HG03469 (cell line): ENCODE data around the gene TBC1D22A.

Experiments
- ATAC-seq: cut with Tn5 transposase; IDR thresholded peaks from one replicate; pipeline ENCODE4 v1.9.1; 2021; ENCODE audit warnings: mild to moderate bottlenecking, moderate library complexity, moderate number of reproducible peaks; ENCODE audit not compliant: unreplicated experiment

Gene TBC1D22A

DNA sequence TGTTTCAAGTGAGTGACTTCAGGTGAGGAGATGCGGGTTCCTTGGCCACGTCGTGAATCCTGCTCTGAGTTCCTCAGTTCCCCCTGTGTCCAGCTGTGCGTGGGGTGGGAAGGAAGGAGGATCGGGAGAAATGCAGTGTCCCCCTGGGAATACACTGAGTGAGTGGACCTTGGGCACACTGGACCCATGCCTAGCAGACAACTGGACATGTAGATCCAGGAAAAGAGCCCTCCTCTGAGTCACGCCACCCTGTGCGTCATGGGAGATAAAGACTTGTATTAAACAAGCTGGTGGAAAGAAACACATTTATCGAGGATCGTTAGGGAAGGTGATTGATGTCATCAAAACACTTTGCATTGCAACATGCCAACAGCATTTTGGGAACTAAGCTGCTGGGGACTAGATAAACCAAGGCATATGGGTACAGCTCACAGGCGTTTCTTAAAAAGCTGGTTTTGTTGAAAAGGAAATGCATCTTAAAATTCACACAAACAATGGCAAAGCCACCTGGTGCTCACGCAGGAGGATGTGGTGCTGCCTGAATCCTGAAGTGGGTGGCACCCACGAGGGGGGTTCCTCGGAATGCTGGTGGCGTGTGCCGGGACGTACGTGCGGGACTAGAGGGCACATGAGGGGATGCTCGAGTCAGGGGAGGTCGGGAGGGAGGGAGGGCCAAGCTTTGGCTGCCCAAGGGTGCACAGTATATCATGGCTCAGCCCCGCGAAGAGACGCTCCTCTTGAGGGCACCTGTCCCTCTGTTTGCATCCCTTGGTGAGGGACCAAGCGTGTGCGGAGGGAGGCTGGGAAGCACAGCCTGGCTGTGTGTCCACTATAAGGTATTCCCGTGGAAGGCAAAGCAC, 303.5 kb downstream of the TBC1D22A start:
- no peak for ATAC-seq

DNA sequence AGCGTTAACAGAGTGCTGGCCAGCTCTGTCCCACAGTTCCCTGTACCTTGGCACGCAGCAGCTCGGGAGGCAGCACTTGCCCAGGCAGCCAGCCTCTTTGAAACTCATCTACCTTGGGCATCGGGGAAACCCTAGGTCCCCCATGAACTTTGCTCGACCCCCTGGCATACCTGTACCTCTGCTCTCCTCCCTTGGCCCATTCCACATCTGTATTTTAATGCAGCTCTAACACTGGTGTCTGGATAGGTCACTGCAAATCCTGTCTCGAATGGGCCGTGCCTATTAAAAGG, 304.1 kb downstream of the TBC1D22A start:
- ATAC-seq, result no peak

DNA sequence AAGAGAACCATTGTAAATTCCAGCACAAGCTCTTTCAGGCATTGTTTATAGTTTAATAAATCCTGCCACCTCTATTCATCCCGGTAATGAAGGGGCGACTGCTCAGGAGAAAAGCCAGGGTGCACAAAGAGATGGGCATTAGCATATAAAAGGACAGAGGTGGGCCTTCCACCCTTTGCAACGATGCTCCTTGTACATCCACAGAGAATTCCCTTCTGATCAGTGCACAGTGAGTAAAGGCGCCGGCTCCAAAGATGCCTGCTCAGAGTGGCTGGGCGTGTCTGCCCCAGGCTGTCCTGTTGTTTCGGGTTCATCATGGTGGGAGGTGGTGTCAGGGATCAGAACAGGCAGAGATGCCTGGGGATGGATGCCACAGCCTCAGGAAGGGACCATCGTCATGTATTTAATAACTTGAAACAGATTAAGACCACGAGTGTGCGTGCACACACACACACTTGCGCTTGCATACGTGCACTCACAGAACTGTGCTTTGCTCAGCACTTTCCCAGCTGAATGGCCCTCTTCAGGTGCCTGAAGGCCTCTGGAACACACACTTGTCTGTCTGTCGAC, 305.0 kb downstream of the TBC1D22A start:
- ATAC-seq, result no peak

DNA sequence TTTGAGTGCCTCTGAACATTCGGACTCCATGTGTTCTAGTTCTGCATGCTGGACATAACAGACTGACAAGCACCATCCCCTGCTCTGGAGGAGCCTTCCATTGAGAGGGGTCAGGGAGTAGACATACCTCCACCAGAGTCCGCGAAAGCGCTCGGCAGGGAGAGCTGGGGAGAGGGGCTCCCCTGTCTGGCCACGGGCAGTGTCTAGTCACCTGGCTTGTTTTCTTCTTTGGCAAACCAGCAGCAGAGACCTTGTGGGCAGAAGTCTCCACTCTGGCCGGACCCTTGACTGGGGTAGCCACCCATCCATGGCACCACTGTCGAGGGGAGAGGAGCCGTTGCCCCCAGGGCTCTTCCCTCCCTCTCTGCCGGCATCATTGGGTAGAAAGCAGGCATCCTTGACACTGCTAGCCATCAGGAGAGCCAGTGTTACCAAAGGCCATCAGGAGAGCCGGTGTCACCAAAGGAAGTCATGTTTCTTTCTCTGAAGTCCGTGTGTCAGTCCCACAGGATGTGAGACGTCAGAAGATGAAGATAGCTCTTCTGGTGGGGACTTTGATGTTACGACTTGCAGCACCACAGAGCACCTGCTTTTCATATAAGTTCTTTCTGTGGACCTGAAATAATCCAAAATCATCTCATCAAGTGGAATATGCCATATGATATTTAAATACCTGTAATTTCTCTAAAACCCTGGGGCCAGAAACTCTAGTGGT, 305.6 kb downstream of the TBC1D22A start:
- no peak for ATAC-seq

DNA sequence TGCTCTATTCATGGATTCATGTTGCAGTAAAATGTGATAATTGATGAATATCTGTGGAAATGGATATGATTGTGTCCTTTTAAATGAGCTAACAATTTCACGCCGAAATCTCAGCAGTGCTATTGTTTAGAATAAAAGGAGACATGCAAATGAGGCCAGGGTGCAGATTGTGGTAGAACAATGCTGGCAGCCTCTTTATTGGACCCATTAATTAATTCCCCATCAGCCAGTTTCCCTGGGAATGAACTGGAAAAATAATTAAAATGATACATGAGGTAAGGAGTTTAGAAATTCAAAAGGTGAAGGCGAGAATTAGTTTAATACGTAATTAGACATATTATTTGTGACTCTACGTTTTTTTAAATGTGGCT, 306.2 kb downstream of the TBC1D22A start:
- no peak for ATAC-seq

DNA sequence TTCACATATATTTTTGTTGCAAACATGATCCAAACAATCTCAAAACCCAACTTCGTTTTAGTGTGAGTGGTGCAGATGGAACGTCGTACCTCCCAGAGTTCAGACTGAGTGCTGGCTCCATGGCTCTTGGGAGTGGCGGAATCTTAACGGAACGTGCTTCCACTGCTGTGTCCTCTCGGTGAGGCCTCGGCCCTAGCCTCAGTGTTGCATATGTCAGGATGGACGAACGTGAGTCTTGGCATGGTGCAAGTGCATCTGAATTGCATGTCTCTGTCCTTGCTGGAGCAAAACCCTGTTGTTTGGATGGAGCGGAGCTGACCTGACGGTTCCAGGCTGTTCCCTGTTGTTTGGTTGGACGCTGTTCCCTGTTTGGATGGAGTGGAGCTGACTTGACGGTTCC, 306.8 kb downstream of the TBC1D22A start:
- ATAC-seq, result no peak

DNA sequence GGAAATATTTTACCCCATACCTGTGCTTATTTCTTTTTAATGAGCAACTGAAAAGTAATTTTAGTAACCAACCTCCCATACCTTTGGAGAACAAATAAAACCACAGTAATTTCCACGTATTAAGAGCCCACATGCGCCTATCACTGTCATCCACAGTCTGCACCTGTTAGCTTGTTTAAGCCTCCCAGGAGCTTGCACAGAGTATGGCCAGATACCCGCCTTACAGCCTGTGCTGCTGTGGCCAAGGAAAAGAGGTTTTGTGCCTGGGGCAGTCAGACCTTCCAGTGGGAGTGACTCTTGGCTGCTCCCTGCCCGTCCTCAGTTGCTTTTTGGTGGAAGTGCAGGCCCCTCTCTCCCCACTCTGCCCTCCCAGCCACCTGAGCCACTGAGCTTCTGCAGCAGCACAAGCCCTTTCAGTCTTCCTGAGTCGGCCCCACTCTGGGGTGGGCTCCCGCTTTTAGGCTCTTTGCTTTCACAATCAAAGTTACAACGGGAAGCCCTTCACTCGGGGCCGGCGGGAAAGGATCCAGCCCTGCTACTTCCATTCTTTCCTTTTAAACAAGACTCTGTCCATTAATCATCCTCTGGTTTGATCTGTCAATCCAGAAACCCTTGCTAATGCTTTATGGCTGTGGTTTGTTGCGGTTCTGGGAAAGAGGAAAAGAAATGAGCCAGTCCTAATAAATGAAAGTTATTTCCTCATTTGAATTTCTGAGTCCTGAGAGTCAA, 308.8 kb downstream of the TBC1D22A start:
- no peak for ATAC-seq

DNA sequence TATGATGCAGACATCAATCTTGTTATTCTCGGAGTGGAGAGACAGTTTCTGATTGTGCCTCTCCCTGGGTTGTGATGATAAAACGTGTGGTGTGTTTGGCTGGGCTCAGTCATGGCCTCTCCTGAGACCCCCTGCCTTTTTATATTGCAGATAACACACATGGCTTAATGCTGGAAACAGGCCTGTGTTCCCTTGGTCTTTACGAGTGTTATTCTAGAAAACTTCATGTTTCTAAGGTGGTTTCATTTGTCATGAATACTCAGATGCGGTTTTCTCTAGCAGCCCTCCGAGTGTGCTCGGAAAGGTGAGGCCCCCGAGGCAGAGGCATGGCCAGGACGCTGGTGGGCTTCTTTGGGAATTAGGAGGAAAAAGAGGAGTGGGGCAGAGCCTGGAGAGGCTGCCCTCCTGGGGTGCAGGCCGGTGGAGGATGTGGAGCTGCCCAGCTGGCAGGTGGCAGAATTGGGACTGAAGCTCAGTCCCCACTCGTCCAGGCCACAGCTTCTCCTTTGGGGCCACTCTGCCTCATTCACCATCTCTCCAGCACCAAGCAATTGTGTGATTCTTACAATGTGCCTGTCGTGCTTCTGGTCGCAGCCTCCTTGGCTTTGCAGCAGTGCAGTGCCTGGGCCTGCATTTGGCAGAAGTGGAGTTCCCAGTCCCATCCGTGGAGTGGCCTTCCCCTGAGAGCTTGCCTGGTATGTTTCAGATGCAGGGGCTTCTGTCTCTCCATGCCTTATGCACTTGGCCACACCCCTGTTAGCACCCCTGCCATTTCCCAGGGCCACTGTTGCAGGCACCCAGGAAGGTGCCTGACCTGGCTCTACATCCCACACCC, 309.6 kb downstream of the TBC1D22A start:
- no peak for ATAC-seq

DNA sequence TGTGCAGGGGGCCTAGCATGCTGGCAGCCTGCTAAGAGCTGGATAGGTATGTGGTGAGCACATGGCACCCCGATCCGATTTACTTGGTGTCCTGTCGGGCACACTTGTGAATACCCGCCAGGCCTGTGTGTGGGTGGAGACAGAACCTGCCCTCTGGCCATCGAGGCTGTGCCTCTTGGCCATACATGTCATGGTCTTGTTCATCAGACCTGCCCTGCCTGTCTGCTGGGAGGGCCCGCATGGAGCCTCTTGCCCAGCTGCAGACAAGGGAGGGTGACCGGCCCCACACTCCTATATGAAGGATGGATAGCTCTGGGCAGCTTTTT, 310.2 kb downstream of the TBC1D22A start:
- no peak for ATAC-seq

DNA sequence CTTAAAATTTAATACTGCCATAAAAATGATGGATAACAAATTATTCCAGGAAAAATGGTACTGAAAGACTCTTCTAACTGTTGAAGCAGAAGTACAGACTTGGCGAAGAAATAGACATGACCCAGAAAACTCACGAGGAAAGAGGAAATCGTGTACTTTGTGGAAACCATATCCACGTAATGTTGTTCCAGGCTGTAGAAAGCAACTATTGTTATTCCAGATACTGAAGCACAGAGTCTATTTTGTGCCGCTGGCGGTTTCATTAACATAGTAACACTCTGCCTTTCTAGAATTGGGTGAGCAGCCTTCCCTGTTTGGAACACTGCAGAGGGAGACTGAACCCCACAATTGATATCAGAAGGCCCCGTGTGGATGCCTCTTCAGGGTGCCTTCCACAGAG, 310.6 kb downstream of the TBC1D22A start:
- ATAC-seq, result no peak

DNA sequence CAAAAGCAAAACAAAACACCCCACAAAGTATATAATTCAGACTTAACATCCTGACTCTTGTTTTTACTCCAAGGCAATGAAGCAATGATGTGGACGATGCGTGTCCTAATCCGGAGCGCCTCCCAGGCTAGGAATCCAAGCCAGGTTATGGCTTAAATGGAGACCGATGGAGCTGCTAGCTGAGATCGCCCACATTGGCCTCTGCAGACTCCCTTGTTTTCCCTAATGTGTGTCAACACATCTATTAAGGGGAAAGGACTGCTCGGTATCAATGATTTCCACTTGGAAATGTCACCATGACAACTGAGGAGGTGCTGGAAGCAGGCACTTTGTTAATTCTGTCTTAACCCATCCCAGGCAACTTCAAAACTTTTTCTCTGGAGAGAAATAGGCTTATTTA, 311.7 kb downstream of the TBC1D22A start:
- no peak for ATAC-seq

DNA sequence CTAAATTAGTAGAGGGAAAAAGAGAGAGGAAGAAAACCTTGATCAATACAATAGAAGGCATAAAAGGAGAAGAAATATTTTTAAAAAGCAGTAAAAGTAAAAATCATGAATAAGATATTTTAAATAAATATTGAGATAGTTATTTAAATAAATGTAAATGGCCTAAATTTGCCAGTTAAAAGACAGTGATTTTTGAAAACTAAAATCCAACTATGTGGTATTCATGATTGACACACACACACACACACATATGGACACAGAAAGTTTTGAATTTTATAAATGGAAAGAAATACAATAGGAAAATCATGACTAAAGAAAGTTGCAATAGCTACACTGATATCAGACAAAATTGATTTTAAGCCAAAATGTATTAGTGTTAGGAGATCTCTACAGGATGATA, 313.1 kb downstream of the TBC1D22A start:
- no peak for ATAC-seq

DNA sequence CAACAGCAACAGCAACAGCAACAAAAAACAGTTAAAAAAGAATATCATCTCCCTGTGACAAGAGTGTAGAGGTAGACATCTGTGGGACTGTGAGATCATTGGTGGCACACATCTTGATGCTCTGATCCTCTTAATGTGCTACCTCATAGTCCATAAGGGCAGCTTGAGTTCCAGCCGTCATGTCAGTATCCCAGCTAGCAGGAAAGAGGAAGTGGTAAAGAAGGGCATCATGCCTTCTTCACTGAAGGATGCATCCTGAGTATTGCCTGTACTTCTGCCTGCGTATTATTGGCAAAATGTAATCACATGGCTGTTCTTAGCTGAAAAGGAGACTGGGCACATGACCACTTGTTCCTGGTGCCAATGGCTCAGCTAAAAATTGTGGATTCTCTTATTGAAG, 314.3 kb downstream of the TBC1D22A start:
- ATAC-seq, result no peak

DNA sequence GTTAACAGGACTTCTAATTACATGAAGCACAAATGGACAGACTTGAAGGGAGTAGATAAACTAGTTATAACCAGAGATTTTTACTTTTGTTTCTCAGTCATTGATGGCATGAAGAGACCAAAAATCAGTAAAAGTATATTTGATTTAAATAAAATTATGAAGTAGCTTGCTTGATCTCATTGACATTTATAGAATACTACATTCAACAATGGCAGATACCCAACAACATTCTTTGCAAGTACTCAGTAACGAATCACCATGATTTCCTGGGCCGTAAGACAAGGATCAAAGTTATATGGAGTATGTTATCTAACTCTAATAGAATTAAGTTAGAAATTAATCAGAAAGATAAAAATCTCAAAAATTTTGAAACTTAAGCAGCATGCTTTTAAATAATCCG, 317.6 kb downstream of the TBC1D22A start:
- ATAC-seq, result no peak

DNA sequence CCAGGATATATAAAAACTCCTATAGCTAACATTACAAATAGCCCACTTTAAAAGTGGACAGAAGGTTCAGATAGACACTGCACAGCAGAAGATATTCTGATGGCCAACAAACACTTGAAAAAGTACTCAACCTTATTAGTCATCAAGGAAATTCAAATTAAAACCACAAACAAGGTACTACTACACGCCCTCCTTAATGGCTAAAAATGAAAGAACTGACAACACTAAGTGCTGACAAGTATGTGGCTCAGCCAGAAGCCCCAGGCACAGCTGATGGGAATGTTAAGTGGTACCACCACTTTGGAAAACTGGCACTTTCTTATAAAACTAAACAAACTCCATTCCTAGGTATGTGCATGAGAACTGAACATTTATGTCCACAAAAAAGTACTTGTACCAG, 320.1 kb downstream of the TBC1D22A start:
- ATAC-seq, result no peak

DNA sequence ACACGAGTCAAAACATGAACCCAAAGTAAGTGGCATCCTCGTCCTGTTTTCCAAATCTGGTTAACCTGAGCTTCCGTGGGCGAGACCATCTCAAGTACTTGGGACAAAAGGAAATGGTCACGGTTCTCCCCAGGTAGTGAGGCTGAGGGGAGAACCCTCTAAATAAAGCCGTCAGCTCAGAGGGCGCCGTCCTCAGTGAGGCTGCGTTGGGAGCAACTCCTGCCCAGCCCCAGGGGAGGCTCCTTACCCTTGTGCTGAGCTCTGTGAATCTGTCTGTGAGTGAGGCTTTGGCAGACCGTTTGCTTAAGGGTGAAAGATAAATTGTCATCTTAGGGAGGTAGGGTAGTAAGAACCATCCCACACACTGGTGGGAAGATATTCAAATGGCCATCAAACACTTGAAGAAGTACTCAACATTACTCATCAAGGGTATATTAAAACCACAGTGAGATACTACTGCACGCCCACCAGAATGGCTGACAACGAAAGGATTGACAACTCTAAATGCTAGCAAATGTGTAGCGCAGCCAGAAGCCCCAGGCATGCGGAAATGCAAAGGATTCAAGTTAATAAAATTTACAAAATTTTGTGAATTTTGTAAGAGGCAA, 321.0 kb downstream of the TBC1D22A start:
- ATAC-seq, result no peak

DNA sequence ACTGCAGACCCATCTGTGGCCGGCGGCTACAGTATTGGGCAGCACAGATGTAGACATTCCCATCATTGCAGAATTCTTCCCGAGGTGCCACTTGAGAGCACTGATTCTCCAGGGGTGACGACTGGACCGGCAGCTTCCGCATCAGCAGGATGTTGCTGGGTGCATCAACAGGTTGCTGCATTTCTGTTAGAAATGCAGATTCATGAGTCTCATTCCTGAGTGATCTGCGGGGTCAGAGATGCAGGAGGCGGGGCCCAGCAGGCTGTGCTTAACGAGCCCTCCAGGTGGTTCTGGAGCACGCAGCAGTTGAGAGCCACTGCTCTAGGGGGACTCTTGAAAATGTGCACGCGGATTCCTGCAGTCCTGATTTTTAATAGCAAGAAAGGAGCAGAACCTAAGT, 321.8 kb downstream of the TBC1D22A start:
- no peak for ATAC-seq

DNA sequence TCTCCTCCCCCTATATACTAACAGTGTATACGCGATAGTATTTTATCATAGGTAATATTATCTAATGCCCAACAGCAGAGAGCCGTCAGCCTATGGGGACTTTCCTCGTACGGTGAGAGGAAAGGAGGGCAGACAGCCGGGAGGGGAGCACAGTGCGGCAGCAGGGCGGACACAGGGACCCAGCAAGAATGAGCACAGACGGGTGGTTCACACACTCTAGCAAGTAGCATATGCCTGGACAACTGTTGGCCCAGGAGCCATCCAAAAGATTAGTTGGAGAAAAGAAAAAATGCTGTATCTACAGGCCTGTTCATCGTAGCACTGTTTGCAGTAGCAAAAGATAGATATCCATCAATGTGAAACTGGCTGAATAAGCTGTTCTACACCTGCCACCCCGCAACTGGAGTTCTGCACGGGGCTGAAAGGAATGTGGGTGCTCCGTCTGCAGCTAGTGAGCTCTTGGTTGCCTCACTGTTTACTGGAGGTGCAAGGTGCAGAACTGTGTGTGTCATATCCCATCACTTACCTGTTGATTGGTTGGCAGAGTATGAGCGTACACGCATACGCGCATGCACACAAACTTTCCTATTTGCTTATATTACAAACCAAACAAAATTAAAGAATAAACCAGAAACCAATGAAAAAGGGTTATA, 324.3 kb downstream of the TBC1D22A start:
- no peak for ATAC-seq

DNA sequence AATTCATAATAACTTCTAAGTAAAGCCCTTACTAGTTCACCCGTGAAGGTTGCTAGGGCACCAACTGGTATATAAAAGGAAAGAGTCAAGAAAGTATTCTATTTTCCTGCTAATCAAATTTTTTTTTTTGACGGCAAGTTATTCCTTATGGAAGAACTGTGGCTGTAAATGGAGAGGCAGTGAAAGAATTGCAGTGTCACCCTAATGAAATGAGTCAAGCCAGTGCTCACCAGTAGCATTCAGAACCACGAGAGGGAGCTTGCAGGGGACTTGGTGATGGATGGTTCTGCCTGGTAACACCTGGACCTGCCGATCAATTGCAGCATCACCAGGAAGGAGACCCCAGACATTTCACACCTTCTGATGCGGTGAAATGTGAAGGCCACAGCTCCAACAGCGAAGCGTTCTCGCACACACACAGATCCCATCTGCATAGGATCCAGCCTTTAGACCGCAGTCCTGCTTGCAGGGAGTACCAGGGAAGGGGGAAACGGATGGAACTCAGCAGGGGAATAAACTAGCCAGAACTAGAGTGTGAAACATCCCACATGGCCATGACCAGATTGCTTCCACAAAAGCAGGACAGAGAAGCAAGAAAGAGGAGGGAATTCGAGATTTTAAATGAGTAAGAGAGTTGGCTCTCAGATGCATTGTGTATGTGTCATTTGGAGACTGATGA, 326.2 kb downstream of the TBC1D22A start:
- no peak for ATAC-seq
